GM23338 (cell line): ENCODE measurements around the gene ATF2. TPM values are rescaled to one million over a fixed set of nuclear protein-coding genes. Genes with fewer than 3 reads are reported as not detected.

Source experiments
- ATAC-seq: fragments of 200-7000 bp; cut with Tn5 transposase; 3 replicates; pipeline ENCODE4 v1.9.1; 2020
- DNase-seq: peaks from one replicate; pipeline ENCODE4 v3.0.0-alpha.2; 2015; ENCODE audit warnings: low spot score
- H2AFZ ChIP-seq: fragments of 200-600 bp; sonication (generic); 2 replicates; pipeline ENCODE4 v1.8.0; 2016; ENCODE audit warnings: antibody characterized with exemption, mild to moderate bottlenecking, moderate library complexity
- H3F3A ChIP-seq: fragments of 200-600 bp; sonication (generic); replicated peaks from 2 replicates; pipeline ENCODE4 v1.8.0; 2017; ENCODE audit warnings: antibody characterized with exemption, mixed run types, low read depth
- H3K27ac ChIP-seq: fragments of 200-600 bp; sonication (generic); 2 replicates; pipeline ENCODE4 v1.6.1; 2016; ENCODE audit warnings: low read depth
- H3K27me3 ChIP-seq: fragments of 200-600 bp; sonication (generic); 2 replicates; pipeline ENCODE4 v1.8.0; 2016; ENCODE audit warnings: mild to moderate bottlenecking, mixed run types, moderate library complexity; ENCODE audit not compliant: insufficient read depth
- H3K36me3 ChIP-seq: fragments of 200-600 bp; sonication (generic); 2 replicates; pipeline ENCODE4 v1.8.0; 2016; ENCODE audit warnings: mild to moderate bottlenecking; ENCODE audit not compliant: insufficient read depth
- H3K4me1 ChIP-seq: fragments of 200-600 bp; sonication (generic); 2 replicates; pipeline ENCODE4 v1.8.0; 2016; ENCODE audit warnings: mild to moderate bottlenecking, moderate library complexity; ENCODE audit not compliant: insufficient read depth
- H3K4me2 ChIP-seq: fragments of 200-600 bp; sonication (generic); 2 replicates; pipeline ENCODE4 v1.7.1; 2017; ENCODE audit warnings: mixed run types
- H3K4me3 ChIP-seq: fragments of 200-600 bp; sonication (generic); 2 replicates; pipeline ENCODE4 v1.6.1; 2016; ENCODE audit warnings: mixed run types
- H3K79me2 ChIP-seq: fragments of 200-600 bp; sonication (generic); replicated peaks from 2 replicates; pipeline ENCODE4 v1.8.0; 2017; ENCODE audit warnings: mild to moderate bottlenecking; ENCODE audit not compliant: insufficient read depth
- H3K9me2 ChIP-seq: fragments of 200-600 bp; sonication (generic); 2 replicates; pipeline ENCODE4 v1.8.0; 2017; ENCODE audit not compliant: insufficient read depth
- H4K20me1 ChIP-seq: fragments of 200-600 bp; sonication (generic); replicated peaks from 2 replicates; pipeline ENCODE4 v1.8.0; 2017; ENCODE audit warnings: mild to moderate bottlenecking; ENCODE audit not compliant: insufficient read depth
- H3K27ac Mint-ChIP-seq: 2 replicates; pipeline ENCODE4 v1.8.0; 2020; ENCODE audit warnings: inconsistent platforms, mild to moderate bottlenecking, moderate library complexity, mixed read lengths
- H3K27me3 Mint-ChIP-seq: 3 replicates; pipeline ENCODE4 v1.8.0; 2022; ENCODE audit warnings: low read depth, mild to moderate bottlenecking, moderate library complexity, mixed read lengths, inconsistent platforms; ENCODE audit not compliant: insufficient read depth, poor library complexity
- H3K36me3 Mint-ChIP-seq: 3 replicates; pipeline ENCODE4 v1.8.0; 2021; ENCODE audit warnings: low read depth, mild to moderate bottlenecking, inconsistent platforms, moderate library complexity, mixed read lengths
- H3K4me1 Mint-ChIP-seq: 3 replicates; pipeline ENCODE4 v1.8.0; 2020; ENCODE audit warnings: mild to moderate bottlenecking, inconsistent platforms, mixed read lengths
- H3K4me3 Mint-ChIP-seq: 3 replicates; pipeline ENCODE4 v1.8.0; 2021; ENCODE audit warnings: moderate library complexity, mild to moderate bottlenecking, inconsistent platforms, mixed read lengths
- H3K9me3 Mint-ChIP-seq: 3 replicates; pipeline ENCODE4 v1.8.0; 2020; ENCODE audit warnings: moderate library complexity, mild to moderate bottlenecking, inconsistent platforms, mixed read lengths
- CREB1 ChIP-seq: fragments of 250-450 bp; sonication (Bioruptor Pico); IDR thresholded peaks from 2 replicates; pipeline ENCODE4 v1.5.0; 2020; ENCODE audit warnings: low read depth, mild to moderate bottlenecking, moderate library complexity
- ETS1 ChIP-seq: IDR thresholded peaks from 2 replicates; pipeline ENCODE4 v1.6.1; 2016; ENCODE audit warnings: antibody characterized with exemption
- EZH2 ChIP-seq: fragments of 200-600 bp; sonication (generic); IDR thresholded peaks from one replicate; pipeline ENCODE4 v1.8.0; 2017; ENCODE audit warnings: antibody characterized with exemption, mild to moderate bottlenecking, low read depth; ENCODE audit not compliant: unreplicated experiment
- EZH2phosphoT487 ChIP-seq: fragments of 200-600 bp; sonication (generic); IDR thresholded peaks from one replicate; pipeline ENCODE4 v1.8.1; 2018; ENCODE audit warnings: antibody characterized with exemption; ENCODE audit not compliant: unreplicated experiment
- NANOG ChIP-seq: IDR thresholded peaks from 2 replicates; pipeline ENCODE4 v1.6.1; 2016; ENCODE audit warnings: antibody characterized with exemption, borderline replicate concordance
- POLR2AphosphoS5 ChIP-seq: IDR thresholded peaks from 2 replicates; pipeline ENCODE4 v1.6.1; 2016; ENCODE audit warnings: antibody characterized with exemption, low read depth
- STAT1 ChIP-seq: IDR thresholded peaks from one replicate; pipeline ENCODE4 v1.6.1; 2016; ENCODE audit warnings: antibody characterized with exemption; ENCODE audit not compliant: unreplicated experiment
- ZNF114 ChIP-seq: fragments of 250-450 bp; sonication (Bioruptor Pico); IDR thresholded peaks from 2 replicates; pipeline ENCODE4 v1.5.0; 2020; ENCODE audit warnings: mild to moderate bottlenecking, moderate library complexity
- ZNF331 ChIP-seq: fragments of 250-450 bp; sonication (Bioruptor Pico); IDR thresholded peaks from 2 replicates; pipeline ENCODE4 v1.5.0; 2020; ENCODE audit warnings: low read depth, mild to moderate bottlenecking, moderate library complexity
- polyA plus RNA-seq: library from polyadenylated mRNA; unstranded; fragments of >200 nt; fragmentation: Nextera tagmentation; extraction: Ambion mirVana; gene quantifications from 2 replicates; pipeline ENCODE4 v1.2.1, GENCODE V29; 2016
- total RNA-seq: library from RNA; depleted of rRNA; stranded (reverse); fragments of >200 nt; shearing (Covaris generic); gene quantifications from 2 replicates; pipeline ENCODE4 v1.2.3, GENCODE V29; 2014
- TF ChIP-seq, protein P1 (sequence below): IDR thresholded peaks from one replicate; pipeline ENCODE4 v1.6.1; 2018; ENCODE audit warnings: antibody characterized with exemption; ENCODE audit not compliant: unreplicated experiment

ATF2 gene
- total and polyA plus RNA-seq, 2 experiments from 2014 or later: 23.6 to 56.2 TPM

DNA sequence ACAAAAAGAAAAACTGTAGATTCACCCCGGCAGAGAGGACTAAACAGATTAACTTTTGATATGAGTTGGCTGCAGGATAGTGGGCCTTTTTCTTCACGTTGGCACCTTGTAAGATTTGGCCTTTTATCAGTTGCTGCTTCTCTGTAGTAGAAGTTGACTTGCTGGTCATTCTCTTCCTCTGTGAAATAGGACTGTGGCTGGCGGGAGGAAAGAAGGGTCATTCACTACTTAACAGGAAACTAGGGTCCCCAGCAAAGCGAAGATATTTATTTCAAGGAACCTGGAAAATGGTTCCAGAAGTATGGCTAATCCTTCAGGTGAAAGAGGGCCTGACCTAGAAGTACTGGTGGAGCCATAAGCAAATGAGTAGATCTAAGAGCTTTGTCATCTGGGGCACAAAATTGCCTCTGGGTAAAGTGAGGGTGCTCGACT is 13.9 kb upstream of the ATF2 start:
- Mint-ChIP-seq H3K27ac (peak overlapping the region; percentile 91), H3K36me3 (peaks cover 33% of the 10 kb centered on the region), H3K4me3 (peak overlapping the region; percentile 87), H3K27me3 (peaks cover 3% of the 10 kb centered on the region), H3K9me3 (no peaks in the 10 kb centered on the region), H3K4me1 (peaks cover 16% of the 10 kb centered on the region; the same call in 2 of the 3 replicates)
- Histone ChIP-seq H3K27ac (peak overlapping the region; percentile 30; the same call in 1 of the 2 replicates), H4K20me1 (peaks cover 22% of the 10 kb centered on the region), H3K4me1 (no peaks in the 10 kb centered on the region), H3F3A (no peaks in the 10 kb centered on the region), H3K79me2 (peaks cover 22% of the 10 kb centered on the region), H3K9me2 (peaks cover 13% of the 10 kb centered on the region), H3K4me2 (peak overlapping the region; percentile 55), H2AFZ (peak overlapping the region; percentile 90), H3K4me3 (peak overlapping the region; percentile 89), H3K36me3 (peaks cover 24% of the 10 kb centered on the region), H3K27me3 (no peaks in the 10 kb centered on the region)
- no peak for TF ChIP-seq POLR2AphosphoS5
- ATAC-seq (no peak; the same call in 2 of the 3 replicates), DNase-seq (no peak)

- ATAC-seq (peak; percentile 96), DNase-seq (peak; percentile 98)
- H3K27ac Mint-ChIP-seq: peak within 1 kb of the TSS; percentile 91
- H3K4me1 Mint-ChIP-seq: peaks cover 13% of the 10 kb centered on the region; the same call in 2 of the 3 replicates
- peak within 1 kb of the TSS; percentile 87 for H3K4me3 Mint-ChIP-seq
- H3K79me2 ChIP-seq: peaks cover 22% of the 10 kb centered on the region
- no peaks in the 10 kb centered on the region for H3F3A ChIP-seq
- no peaks in the 10 kb centered on the region for H3K27me3 ChIP-seq
- peak within 1 kb of the TSS; percentile 90 for H2AFZ ChIP-seq
- H3K36me3 Mint-ChIP-seq: peaks cover 38% of the 10 kb centered on the region
- H3K9me3 Mint-ChIP-seq: no peaks in the 10 kb centered on the region
- H3K36me3 ChIP-seq: peaks cover 28% of the 10 kb centered on the region
- H4K20me1 ChIP-seq: peaks cover 25% of the 10 kb centered on the region
- peaks cover 3% of the 10 kb centered on the region for H3K27me3 Mint-ChIP-seq
- peak within 1 kb of the TSS; percentile 85 for H3K27ac ChIP-seq
- H3K4me2 ChIP-seq: peak within 1 kb of the TSS; percentile 83
- no peaks in the 10 kb centered on the region for H3K4me1 ChIP-seq
- peaks cover 13% of the 10 kb centered on the region for H3K9me2 ChIP-seq
- H3K4me3 ChIP-seq: peak within 1 kb of the TSS; percentile 89
- TF ChIP-seq, protein P1, sequence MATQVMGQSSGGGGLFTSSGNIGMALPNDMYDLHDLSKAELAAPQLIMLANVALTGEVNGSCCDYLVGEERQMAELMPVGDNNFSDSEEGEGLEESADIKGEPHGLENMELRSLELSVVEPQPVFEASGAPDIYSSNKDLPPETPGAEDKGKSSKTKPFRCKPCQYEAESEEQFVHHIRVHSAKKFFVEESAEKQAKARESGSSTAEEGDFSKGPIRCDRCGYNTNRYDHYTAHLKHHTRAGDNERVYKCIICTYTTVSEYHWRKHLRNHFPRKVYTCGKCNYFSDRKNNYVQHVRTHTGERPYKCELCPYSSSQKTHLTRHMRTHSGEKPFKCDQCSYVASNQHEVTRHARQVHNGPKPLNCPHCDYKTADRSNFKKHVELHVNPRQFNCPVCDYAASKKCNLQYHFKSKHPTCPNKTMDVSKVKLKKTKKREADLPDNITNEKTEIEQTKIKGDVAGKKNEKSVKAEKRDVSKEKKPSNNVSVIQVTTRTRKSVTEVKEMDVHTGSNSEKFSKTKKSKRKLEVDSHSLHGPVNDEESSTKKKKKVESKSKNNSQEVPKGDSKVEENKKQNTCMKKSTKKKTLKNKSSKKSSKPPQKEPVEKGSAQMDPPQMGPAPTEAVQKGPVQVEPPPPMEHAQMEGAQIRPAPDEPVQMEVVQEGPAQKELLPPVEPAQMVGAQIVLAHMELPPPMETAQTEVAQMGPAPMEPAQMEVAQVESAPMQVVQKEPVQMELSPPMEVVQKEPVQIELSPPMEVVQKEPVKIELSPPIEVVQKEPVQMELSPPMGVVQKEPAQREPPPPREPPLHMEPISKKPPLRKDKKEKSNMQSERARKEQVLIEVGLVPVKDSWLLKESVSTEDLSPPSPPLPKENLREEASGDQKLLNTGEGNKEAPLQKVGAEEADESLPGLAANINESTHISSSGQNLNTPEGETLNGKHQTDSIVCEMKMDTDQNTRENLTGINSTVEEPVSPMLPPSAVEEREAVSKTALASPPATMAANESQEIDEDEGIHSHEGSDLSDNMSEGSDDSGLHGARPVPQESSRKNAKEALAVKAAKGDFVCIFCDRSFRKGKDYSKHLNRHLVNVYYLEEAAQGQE: peak; percentile 4
- TF ChIP-seq STAT1 (no peak), POLR2AphosphoS5 (peak; percentile 99), EZH2 (no peak), EZH2phosphoT487 (no peak), CREB1 (CRISPR knock-in tag) (peak; percentile 71), ZNF114 (CRISPR knock-in tag) (no peak), ZNF331 (CRISPR knock-in tag) (no peak), ETS1 (peak; percentile 49; the same call in 1 of the 2 replicates), NANOG (no peak)
Observed at GRCh38 chr2:175181104-175181876, 13.3 kb upstream of the ATF2 start, which contains the start of gene ATP5MC3. TSS of gene ATP5MC3 (minus strand) at chr2:175181710. CDS start at chr2:175181393, 317 bp downstream.
